GM06990 (cell line): ENCODE data around the gene RNF180.
"Not testable (repeated sequence)": the region's sequence is repeated elsewhere in the genome, so short reads cannot be mapped to it uniquely, and the experiment has no call there.

Source experiments
- DNase-seq: peaks from one replicate; pipeline ENCODE4 v3.0.0-alpha.2; 2011; ENCODE audit not compliant: insufficient read length; ENCODE audit errors: extremely low read depth
- H3K27me3 ChIP-seq: replicated peaks from 2 replicates; pipeline ENCODE4 v1.6.0; 2011; ENCODE audit warnings: low read length; ENCODE audit not compliant: control insufficient read depth, insufficient read depth
- H3K36me3 ChIP-seq: 2 replicates; pipeline ENCODE4 v1.5.1; 2011; ENCODE audit warnings: low read length; ENCODE audit not compliant: control insufficient read depth, insufficient read depth
- H3K4me3 ChIP-seq: replicated peaks from 2 replicates; pipeline ENCODE4 v1.5.1; 2011; ENCODE audit warnings: low read depth, mild to moderate bottlenecking, control low read depth, low read length
- TF ChIP-seq, protein P1 (sequence below): IDR thresholded peaks from 2 replicates; pipeline ENCODE4 v1.5.1; 2011; ENCODE audit warnings: low read length, control low read depth, mild to moderate bottlenecking, inconsistent platforms; ENCODE audit not compliant: insufficient read depth, poor library complexity, severe bottlenecking

The RNF180 gene

DNA sequence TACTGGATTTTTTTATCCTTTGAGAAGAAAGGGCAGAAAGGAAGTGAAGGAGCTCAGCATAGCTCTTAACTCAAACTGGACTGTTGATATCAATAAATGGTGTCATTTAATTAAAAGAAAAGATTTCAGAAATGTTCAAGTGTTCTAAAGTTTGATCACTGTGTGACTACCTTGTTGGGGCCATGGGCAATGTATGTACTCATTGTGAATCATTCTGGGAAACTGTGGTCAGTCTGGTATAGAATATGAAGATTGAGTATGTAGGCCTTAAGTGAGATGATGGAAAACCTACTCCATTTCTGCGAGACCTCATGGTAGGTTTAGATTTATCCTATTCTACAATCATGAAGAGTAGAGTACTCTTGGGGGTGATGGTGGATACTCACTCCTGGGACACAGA is 175.7 kb downstream of the RNF180 start:
- no peak overlapping the region for H3K4me3 ChIP-seq
- TF ChIP-seq, protein P1, sequence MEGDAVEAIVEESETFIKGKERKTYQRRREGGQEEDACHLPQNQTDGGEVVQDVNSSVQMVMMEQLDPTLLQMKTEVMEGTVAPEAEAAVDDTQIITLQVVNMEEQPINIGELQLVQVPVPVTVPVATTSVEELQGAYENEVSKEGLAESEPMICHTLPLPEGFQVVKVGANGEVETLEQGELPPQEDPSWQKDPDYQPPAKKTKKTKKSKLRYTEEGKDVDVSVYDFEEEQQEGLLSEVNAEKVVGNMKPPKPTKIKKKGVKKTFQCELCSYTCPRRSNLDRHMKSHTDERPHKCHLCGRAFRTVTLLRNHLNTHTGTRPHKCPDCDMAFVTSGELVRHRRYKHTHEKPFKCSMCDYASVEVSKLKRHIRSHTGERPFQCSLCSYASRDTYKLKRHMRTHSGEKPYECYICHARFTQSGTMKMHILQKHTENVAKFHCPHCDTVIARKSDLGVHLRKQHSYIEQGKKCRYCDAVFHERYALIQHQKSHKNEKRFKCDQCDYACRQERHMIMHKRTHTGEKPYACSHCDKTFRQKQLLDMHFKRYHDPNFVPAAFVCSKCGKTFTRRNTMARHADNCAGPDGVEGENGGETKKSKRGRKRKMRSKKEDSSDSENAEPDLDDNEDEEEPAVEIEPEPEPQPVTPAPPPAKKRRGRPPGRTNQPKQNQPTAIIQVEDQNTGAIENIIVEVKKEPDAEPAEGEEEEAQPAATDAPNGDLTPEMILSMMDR: no peak

DNA sequence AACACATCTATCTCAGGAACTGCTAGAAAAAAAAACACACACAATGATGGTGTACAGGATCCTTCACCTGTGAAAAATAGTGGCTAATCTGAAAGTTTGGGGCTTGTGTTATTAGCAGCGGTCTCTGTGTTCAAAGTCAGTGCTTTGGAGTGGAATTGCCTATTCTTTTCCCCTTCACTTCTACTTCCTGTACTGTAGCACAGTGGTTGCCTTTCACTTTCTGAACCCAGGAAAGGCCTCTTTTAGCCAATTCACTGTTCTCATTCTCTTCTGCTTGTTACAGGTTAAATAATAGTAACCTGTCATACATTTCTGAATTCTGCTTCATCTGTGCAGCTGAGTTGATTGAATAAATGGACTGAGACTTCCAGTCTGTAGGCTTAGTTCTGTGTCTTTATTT is 178.9 kb downstream of the RNF180 start:
- no peaks in the 10 kb centered on the region for H3K36me3 ChIP-seq
- no peaks in the 10 kb centered on the region for H3K27me3 ChIP-seq
- no peak overlapping the region for H3K4me3 ChIP-seq
- no peak for DNase-seq
- TF ChIP-seq, protein P1: no peak

More for the DNA sequence above, 175.7 kb downstream of the RNF180 start:
- no peak for DNase-seq
- H3K27me3 ChIP-seq: no peaks in the 10 kb centered on the region
- no peaks in the 10 kb centered on the region for H3K36me3 ChIP-seq

DNA sequence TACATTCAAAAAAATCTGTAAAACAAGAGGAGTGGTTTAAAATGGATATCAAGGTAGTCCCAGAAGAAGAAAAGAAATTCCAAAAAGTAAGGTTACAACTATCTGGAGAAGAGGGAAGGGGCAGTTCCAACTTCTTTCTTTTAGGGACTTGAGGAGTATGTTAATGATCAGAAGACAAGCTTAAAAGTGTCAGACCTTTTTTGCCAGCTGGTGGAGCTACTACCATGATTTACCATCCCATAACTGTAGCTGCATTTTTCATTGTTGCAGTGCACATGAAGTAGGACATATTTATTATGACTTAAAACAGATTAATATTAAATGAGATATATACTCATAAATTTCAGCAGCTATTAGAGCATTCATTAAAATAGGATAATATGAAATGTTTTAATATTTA is 181.7 kb downstream of the RNF180 start:
- H3K4me3 ChIP-seq: no peak overlapping the region
- TF ChIP-seq, protein P1: no peak
- H3K27me3 ChIP-seq: no peaks in the 10 kb centered on the region
- DNase-seq: no peak
- H3K36me3 ChIP-seq: no peaks in the 10 kb centered on the region

DNA sequence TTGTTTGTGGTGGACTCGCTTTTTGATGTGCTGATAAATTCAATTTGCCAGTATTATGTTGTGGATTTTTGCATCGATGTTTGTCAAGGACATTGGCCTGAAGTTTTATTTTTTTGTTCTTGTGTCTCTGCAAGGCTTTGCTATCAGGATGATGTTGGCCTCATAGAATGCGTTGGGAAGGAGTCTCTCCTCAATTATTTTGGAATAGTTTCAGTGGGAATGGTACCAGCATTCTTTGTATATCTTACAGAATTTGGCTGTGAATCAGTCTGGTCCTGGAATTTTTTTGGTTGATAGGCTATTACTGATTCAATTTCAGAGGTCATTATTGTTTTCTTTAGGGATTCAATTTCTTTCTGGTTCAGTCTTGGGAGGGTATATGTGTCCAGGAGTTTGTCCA is 198.8 kb downstream of the RNF180 start:
- TF ChIP-seq, protein P1: no peak
- no peak overlapping the region for H3K4me3 ChIP-seq
- no peaks in the 10 kb centered on the region for H3K36me3 ChIP-seq
- no peak for DNase-seq
- H3K27me3 ChIP-seq: no peaks in the 10 kb centered on the region

DNA sequence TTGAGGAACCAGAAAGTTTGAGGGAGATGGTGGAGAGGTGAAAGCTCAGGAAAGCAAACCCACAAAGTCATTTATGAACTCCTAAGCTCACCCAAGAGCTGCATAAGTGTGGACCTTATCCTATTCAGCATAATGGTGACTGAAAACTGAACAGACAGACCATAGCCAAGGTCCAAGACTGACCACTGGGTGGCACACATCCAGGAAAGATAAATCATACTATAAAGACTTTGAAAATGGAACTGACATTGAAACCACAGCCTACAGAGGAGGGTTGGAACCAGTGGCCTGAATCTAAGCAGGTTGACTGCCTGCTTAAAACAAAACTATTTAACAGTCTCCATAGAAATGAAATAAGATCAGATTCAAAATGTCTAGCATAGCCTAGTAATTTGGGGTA is 219.1 kb downstream of the RNF180 start:
- Histone ChIP-seq H3K36me3 (no peaks in the 10 kb centered on the region), H3K4me3 (no peak overlapping the region), H3K27me3 (no peaks in the 10 kb centered on the region)
- no peak for DNase-seq
- TF ChIP-seq, protein P1: peak; percentile 51

DNA sequence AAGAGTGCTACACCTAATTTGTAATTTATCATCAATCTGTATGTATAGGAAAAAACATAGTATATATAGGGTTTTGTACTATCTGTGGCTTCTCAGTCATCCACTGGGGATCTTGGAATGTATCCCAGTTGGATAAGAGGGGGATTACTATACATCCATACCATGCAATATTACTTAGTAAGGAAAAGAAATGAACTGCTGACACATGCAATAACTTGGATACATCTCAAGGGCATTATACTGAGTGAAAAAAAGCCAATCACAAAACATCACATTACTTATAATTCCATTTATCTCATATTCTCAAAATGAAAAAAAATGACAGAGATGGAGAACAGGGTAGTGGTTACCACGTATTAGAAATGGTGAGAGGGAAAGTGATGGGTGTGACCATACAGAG is 231.9 kb downstream of the RNF180 start:
- Histone ChIP-seq H3K4me3 (no peak overlapping the region), H3K27me3 (no peaks in the 10 kb centered on the region), H3K36me3 (no peaks in the 10 kb centered on the region)
- DNase-seq: no peak
- TF ChIP-seq, protein P1: no peak

DNA sequence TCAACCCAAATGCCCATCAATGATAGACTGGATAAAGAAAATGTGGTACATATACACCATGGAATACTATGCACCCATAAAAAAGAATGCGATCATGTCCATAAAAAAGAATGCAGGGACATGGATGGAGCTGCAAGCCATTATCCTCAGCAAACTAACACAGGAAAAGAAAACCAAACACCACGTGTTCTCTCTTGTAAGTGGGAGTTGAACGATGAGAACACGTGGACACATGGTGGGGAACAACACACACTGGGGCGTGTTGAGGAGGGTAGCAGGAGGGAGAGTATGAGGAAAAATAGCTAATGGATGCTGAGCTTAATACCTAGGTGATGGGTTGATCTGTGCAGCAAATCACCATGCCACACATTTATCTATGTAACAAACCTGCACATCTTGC is 233.1 kb downstream of the RNF180 start:
- not testable (repeated sequence) for H3K4me3 ChIP-seq

DNA sequence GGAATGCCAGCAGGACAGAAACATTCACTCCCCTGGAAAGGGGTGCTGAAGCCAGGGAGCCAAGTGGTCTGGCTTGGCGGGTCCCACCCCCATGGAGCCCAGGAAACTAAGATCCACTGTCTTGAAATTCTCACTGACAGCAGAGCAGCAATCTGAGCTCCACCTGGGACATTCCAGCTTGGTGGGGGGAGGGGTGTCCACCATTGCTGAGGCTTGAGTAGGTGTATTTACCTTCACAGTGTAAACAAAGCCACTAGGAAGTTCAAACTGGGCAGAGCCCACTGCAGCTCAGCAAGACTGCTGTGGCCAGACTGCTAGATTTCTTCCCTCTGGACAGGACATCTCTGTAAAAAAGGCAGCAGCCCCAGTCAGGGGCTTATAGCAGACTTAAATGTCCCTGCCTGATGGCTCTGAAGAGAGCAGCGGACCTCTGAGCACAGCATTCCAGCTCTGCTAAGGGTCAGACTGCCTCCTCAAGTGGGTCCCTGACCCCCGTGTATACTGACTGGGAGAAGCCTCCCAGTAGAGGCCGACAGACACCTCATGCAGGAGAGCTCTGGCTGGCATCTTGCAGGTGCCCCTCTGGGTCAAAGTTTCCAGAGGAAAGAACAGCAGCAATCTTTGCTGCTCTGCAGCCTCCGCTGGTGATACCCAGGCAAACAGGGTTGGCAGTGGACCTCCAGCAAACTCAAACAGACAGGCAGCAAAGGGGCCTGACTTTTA is 241.6 kb downstream of the RNF180 start:
- not testable (repeated sequence) for H3K36me3 ChIP-seq, DNase-seq, H3K27me3 ChIP-seq, H3K4me3 ChIP-seq

More for the DNA sequence above, 233.1 kb downstream of the RNF180 start:
- not testable (repeated sequence) for DNase-seq, H3K27me3 ChIP-seq, H3K36me3 ChIP-seq
